Urinary bladder (tissue), 4 donors: ENCODE data around the gene ERVW-1. TPM values are rescaled to one million over a fixed set of nuclear protein-coding genes. Genes with fewer than 3 reads are reported as not detected.
"Not testable (repeated sequence)": the region's sequence is repeated elsewhere in the genome, so short reads cannot be mapped to it uniquely, and the experiment has no call there.

Experiments used
- DNase-seq: peaks from one replicate; pipeline ENCODE4 v3.0.0-alpha.2; 2015; ENCODE audit errors: extremely low spot score
- H3K27ac ChIP-seq: one replicate; pipeline ENCODE4 v1.5.1; 2013; ENCODE audit warnings: low read depth, mild to moderate bottlenecking, moderate library complexity
- H3K36me3 ChIP-seq: one replicate; pipeline ENCODE4 v1.6.1; 2013; ENCODE audit warnings: mild to moderate bottlenecking, moderate library complexity; ENCODE audit not compliant: insufficient read depth
- H3K4me1 ChIP-seq: one replicate; pipeline ENCODE4 v1.6.1; 2013; ENCODE audit warnings: mild to moderate bottlenecking, moderate library complexity; ENCODE audit not compliant: insufficient read depth
- H3K4me3 ChIP-seq: one replicate; pipeline ENCODE4 v1.5.1; 2013; ENCODE audit warnings: low read depth, low read length
- WGBS: extraction: QIAGEN DNeasy Blood & Tissue Kit; methylation state at CpG from one replicate; pipeline ENCODE4 v1.1.7; 2013; 5-methylcytosine and 5-hydroxymethylcytosine counted together
- polyA plus RNA-seq: library from polyadenylated mRNA; stranded (reverse); fragments of 200-250 nt; gene quantifications from one replicate; pipeline ENCODE4 v1.2.3, GENCODE V29; 2013
- total RNA-seq: library from RNA; depleted of rRNA; stranded (reverse); fragments of >200 nt; gene quantifications from one replicate; pipeline ENCODE4 v1.2.3, GENCODE V29; 2014
- donor health status: healthy with polysubstance abuse.
- donor health status: healthy.

The ERVW-1 gene
- total and polyA plus RNA-seq, 2 donors = not detected

DNA sequence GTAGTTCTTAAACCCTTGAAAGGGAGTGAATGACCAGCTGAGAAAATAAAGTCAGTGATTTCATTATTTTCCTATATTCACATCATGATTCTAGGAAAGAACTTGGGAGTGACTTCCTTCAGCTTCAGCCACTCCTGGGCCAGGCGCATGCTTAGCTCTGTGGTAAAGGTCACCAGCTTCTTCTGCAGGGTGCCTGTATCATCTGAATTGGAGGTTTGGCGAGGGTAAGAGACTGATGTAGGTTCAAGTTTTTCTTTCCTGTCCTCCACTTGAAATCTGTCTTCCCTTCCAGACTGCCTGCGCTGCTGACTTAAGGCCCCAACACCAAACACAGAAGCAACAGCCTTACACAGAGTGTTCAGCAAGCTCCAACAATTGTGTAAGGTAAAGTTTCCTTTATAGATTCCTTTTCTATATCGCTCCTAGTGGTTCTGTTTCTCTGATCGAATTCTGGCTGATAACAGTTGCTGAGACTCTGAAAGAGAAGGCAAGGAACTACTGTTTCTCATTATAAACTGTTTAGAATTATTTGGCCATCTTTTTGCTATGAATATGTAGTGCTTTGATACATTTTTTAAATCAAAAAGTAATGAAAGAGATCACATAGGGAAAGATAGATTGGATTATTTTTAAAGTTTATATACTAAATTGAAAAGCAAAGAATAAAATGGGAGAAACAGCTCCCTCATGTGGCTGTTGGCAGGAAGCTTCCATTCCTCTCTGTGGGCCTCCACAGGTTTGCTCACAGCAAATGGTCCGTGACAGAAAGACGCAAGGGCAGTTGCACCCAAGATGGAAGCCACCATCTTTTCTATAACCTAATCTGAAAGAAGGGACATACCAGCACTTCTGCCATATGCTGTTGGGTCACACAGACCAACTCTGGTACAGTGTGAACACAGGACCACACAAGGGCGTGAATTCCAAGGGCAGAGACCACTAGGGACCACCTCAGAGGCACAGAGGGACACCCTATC, 16.4 kb downstream of the ERVW-1 start:
- no peak for DNase-seq
- H3K27ac ChIP-seq = no peak overlapping the region
- 58% methylated on average over 8 of the region's 8 CpGs for WGBS
- H3K36me3 ChIP-seq = no peaks in the 10 kb centered on the region
- H3K4me1 ChIP-seq = no peaks in the 10 kb centered on the region
- no peak overlapping the region for H3K4me3 ChIP-seq

DNA sequence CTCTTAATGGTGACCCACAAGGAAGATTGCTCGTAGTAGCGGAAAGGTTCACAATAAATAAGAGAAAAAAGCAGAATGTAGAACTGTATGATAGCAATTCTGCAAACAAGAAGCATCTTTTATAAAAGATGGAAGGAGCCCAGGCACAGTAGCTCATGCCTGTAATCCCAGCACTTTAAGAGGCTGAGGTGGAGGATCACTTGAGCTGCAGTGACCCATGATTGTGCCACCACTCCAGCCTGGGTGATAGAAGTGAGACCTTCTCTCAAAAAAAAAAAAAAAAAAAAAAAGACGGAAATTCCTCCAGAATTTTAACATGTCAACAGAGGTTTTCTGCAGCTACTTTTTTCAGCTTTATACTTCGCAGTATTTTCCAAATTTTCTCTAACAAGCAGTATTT, 17.2 kb downstream of the ERVW-1 start:
- Histone ChIP-seq H3K27ac (no peak overlapping the region), H3K4me1 (no peaks in the 10 kb centered on the region), H3K4me3 (no peak overlapping the region), H3K36me3 (peaks cover 1% of the 10 kb centered on the region)
- 87% methylated on average over 4 of the region's 4 CpGs for WGBS
- DNase-seq = no peak

DNA sequence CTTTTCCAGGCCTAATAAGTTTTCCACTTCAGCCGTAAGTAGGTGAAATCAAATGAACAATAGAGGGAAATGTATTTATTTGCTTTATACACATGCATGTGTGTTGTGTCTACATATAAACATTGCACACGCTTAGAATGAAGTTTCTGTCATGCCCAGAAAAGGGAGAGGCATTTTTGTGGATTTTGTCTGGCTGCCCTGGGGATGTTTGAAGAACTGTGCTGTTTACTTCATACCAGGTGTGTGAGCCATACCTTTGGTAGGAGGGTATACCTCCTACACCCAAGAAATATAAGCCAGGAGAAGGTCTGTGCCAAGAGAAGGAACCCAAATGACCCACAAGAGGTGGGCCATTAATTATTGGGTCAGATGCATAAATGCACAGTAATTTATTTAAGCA, 17.6 kb downstream of the ERVW-1 start:
- WGBS = 74% methylated on average over 2 of the region's 2 CpGs
- no peak for DNase-seq
- Histone ChIP-seq H3K36me3 (peaks cover 1% of the 10 kb centered on the region), H3K4me3 (no peak overlapping the region), H3K27ac (no peak overlapping the region), H3K4me1 (no peaks in the 10 kb centered on the region)

DNA sequence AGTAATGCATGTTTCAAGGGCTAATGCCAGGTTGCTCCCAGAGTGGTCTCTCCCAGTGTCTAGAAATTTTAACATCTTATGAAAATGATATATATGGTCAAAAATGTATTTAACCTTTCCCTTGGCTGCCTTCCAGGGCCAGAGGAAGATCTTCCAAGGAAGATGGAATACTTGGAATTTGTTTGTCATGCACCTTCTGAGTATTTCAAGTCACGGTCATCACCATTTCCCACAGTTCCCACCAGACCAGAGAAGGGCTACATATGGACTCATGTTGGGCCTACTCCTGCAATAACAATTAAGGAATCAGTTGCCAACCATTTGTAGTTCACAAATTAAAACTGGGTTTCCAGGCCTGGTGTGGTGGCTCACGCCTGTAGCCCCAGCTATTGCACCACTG, 21.5 kb downstream of the ERVW-1 start:
- H3K36me3 ChIP-seq = peaks cover 4% of the 10 kb centered on the region
- no peak for DNase-seq
- H3K4me1 ChIP-seq = no peaks in the 10 kb centered on the region
- H3K27ac ChIP-seq = no peak overlapping the region
- no peak overlapping the region for H3K4me3 ChIP-seq
- WGBS = 81% methylated on average over 2 of the region's 2 CpGs

DNA sequence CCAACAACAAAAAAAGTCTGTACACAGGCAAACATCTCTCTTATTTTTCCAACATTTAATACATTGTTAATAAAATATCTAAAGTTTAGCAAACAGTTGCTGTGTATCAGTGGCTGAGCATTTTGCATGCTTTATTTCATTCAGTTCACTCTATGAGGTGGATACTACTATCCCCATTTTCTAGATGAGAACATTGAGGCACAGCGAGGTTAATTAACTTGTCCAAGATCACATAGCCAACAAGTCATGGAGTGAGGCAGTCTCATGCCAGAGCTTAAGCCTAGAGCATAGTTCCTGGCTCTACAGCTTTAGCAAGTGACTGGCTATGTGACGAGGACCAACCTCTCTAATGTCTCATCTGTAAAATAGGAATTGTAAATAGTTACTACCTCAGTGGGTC, 26.1 kb downstream of the ERVW-1 start:
- no peak overlapping the region for H3K27ac ChIP-seq
- peaks cover 4% of the 10 kb centered on the region for H3K36me3 ChIP-seq
- H3K4me1 ChIP-seq = no peaks in the 10 kb centered on the region
- H3K4me3 ChIP-seq = no peak overlapping the region
- DNase-seq = no peak
- 97% methylated on average over 2 of the region's 2 CpGs for WGBS

DNA sequence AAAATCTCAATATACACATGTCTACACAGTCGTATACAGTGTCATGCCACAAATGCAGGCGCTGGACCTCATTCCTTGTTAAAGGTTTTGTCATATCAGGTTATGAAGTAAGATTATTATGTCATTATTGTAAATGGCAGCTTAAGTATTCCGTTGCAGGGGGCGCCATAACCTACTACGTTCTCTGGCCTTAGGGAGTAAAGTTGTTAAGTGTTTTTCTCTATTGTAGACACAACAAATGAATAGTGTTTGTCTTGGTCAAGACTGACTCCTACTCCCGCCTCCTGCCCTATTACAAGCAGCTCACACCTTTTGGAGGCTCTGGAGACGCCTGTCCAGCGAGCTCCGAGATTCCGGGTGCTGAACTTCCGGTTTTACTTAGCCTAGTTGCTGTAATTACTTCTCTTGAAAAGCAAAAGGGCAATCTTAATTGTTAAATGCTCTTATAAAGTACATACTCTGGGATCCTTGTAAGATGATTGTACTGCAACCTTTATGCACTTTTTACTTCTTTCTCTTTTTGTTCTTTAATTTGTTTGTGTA, 29.5 kb downstream of the ERVW-1 start:
- H3K4me1 ChIP-seq = no peaks in the 10 kb centered on the region
- peak overlapping the region; percentile 98 for H3K27ac ChIP-seq
- peak overlapping the region; percentile 98 for H3K4me3 ChIP-seq
- no peaks in the 10 kb centered on the region for H3K36me3 ChIP-seq
- under 1% methylated on average over 11 of the region's 11 CpGs for WGBS
- DNase-seq = no peak

DNA sequence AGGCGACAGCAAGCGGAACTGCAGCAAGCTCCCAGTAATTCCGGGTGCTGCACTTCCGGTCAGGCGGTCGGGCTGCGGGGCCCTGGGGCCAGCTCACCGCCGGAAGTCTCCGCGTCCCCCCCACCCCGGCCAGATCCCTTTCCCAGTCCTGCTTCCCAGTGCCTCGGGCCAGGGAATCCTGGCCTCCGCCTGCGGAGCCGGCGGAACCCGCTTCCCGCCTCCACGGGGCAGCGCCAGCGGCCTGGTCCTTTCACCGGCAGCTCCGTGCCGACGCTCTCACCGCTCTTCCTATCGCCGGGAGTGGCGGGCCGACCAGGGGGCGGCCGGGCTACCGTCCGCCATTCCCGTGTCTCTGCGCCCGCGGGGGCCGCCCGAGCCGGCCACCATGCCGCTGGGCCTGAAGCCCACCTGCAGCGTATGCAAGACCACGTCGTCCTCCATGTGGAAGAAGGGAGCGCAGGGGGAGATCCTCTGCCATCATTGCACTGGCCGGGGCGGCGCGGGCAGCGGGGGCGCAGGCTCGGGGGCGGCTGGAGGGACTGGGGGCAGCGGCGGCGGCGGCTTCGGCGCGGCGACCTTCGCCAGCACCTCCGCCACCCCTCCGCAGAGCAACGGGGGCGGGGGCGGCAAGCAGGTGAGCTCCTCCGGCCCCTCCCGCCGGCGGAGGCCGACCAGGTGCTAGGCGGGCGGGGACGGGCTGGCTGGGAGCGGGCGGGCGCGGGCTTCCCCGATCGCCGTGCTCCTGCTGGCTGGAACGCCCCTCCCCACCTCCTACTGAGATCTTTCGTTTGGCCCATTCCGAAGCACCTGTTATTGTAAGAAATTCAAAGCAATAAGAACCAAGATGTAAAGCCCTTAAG, 30.2 kb downstream of the ERVW-1 start, which contains the start of gene GATAD1:
TSS of gene GATAD1 (plus strand) at position 138 of the 860 bp plus-strand sequence. CDS start at position 386, 248 bp downstream.
- H3K4me3 ChIP-seq = peak within 1 kb of the TSS; percentile 98
- H3K27ac ChIP-seq = peak within 1 kb of the TSS; percentile 98
- WGBS = under 1% methylated on average over 87 of the region's 87 CpGs
- no peaks in the 10 kb centered on the region for H3K4me1 ChIP-seq
- peak; percentile 88 for DNase-seq
- no peaks in the 10 kb centered on the region for H3K36me3 ChIP-seq

DNA sequence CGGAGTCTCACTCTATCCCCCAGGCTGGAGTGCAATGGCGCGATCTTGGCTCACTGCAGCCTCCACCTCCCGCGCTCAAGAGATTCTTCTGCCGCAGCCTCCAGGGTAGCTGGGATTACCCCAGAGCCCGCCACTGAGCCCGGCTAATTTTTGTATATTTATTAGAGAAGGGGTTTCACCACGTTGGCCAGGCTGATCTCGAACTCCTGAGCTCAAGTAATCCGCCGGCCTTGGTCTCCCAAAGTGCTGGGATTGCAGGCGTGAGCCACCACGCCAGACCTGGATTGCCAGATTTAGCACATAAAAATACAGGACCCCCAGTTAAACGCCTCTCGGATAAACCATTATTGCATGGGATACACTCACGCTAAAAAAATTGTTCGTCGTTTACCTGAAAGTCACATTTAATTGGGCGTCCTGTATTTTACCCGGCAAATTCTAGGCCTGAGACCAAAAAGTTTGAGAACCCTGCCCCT, 30.8 kb downstream of the ERVW-1 start:
- WGBS = 53% methylated on average over 21 of the region's 21 CpGs
- Histone ChIP-seq H3K4me1 (no peaks in the 10 kb centered on the region), H3K4me3 (peak overlapping the region; percentile 98), H3K36me3 (no peaks in the 10 kb centered on the region), H3K27ac (no peak overlapping the region)
- no peak for DNase-seq

DNA sequence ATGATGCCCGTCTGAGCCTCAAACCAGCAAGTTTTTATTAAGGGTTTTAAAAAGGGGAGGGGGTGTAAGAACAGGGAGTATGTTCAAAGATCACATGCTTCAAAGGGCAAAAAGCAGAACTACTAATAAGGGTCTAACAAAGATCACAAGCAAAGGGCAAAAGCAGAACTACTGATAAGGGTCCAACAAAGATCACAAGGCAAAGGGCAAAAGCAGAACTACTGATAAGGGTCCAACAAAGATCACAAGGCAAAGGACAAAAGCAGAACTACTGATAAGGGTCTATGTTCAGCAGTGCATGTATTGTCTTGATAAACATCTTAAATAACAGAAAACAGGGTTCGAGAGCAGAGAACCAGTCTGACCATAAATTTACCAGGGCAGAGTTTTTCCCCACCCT, 35.0 kb downstream of the ERVW-1 start:
- DNase-seq = not testable (repeated sequence)
- WGBS = 68% methylated on average over 2 of the region's 2 CpGs

DNA sequence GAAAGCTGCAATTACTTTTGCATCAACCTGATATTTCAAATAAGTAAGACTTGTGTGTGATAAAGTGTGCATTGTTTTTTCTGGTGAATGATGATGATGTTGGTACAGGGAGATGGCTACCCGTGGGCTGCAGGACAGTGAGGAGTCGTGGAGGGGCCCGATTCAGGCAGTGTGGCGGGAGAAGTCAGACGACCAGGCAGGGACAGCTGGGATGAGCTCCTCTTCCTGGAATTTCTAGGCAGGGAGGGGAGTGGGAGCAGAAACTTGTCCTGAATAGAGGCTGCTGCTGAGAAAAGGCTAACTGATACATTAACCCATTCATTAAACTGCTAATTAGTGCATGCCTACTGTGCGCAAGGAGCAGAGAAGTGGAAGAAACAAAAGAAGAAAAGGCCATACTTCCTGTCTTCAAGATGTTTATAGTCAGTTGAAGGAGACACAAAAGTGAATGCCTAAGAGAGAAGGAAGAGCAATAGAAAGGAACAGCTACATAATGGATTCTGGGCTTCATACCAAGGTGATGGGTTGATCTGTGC, 39.7 kb downstream of the ERVW-1 start:
- no peak for DNase-seq
- Histone ChIP-seq H3K4me1 (no peaks in the 10 kb centered on the region), H3K36me3 (no peaks in the 10 kb centered on the region), H3K4me3 (no peak overlapping the region), H3K27ac (no peak overlapping the region)
- WGBS = 57% methylated on average over 6 of the region's 6 CpGs

More for the DNA sequence above, 35.0 kb downstream of the ERVW-1 start:
- H3K4me3 ChIP-seq, H3K27ac ChIP-seq, H3K4me1 ChIP-seq, H3K36me3 ChIP-seq: not testable (repeated sequence)

DNA sequence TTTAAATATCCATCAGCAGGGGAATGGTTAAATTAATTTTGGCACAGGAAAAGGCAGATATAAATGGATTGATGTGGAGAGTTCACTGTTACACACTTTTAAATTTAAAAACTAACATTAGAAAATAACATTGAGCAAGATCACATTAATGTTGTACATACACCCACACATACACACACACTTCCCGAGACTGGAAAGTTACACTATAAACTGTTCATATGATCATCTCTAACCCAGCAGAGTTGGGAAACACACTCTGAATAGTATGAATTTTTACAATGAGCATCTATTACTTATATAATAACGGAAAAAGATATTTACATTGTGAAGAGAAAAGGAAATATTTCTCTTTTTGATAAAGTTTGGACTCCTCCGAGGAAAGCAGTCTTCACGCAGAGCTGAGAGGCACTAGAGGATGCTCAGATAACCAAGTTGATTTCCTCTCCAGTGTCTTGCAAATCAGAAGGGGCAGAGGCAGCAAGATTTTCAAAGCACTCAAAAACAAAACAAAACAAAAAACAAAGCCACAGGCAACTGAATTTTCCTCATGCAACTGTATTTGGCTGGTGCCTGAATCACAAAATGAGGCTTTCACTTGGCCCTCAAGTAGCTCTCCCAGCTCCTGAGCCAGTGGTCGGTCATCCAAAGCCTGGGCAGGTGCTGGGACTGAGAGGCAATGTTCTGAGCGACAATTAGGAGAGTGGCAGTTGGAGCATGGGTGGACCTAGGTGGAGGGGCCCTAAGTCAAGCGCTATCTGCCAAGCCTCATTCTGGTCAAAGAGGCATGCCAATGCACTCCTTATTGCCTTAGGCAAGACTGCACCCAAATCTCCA, 40.9 kb downstream of the ERVW-1 start:
- no peaks in the 10 kb centered on the region for H3K4me1 ChIP-seq
- DNase-seq = no peak

DNA sequence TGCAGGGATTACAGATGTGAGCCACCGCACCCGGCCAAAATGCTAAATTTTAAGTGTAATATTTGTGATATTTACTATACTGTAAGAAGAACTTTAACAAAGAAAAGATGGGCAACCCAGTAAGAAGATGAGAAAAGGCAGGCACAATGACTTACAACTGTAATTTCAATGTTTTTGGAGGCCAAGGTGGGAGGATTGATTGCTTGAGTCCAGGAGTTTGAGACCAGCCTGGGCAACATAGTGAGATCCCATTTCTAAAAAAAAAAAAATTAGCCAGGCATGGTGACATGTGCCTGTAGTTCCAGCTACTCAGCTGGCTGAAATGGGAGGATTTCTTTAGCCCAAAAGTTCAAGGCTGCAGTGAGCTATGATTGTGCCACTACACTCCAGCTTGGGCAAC, 42.2 kb downstream of the ERVW-1 start:
- Histone ChIP-seq H3K36me3 (no peaks in the 10 kb centered on the region), H3K4me1 (no peaks in the 10 kb centered on the region)
- WGBS = 92% methylated on average over 2 of the region's 2 CpGs

More for the DNA sequence above, 40.9 kb downstream of the ERVW-1 start:
- H3K27ac ChIP-seq = no peak overlapping the region
- no peak overlapping the region for H3K4me3 ChIP-seq
- WGBS = 66% methylated on average over 7 of the region's 7 CpGs
- no peaks in the 10 kb centered on the region for H3K36me3 ChIP-seq

More for the DNA sequence above, 42.2 kb downstream of the ERVW-1 start:
- H3K27ac ChIP-seq = no peak overlapping the region
- H3K4me3 ChIP-seq = no peak overlapping the region
- no peak for DNase-seq
